Nephron (organoid): ENCODE results near the gene VIPR1.

ENCODE experiments used
- H3K27ac Mint-ChIP-seq, 3 experiments: 2 replicates each; pipeline ENCODE4 v1.8.0; 2020; ENCODE audit warnings: mixed read lengths in 3 of 3, mild to moderate bottlenecking in 2 of 3, moderate library complexity in 1 of 3
- H3K27me3 Mint-ChIP-seq: 2 replicates; pipeline ENCODE4 v1.8.0; 2021; ENCODE audit warnings: low read depth, mild to moderate bottlenecking, moderate library complexity, mixed read lengths
- H3K36me3 Mint-ChIP-seq: 2 replicates; pipeline ENCODE4 v1.8.0; 2020; ENCODE audit warnings: low read depth, mixed read lengths
- H3K4me1 Mint-ChIP-seq: 2 replicates; pipeline ENCODE4 v1.8.0; 2020; ENCODE audit warnings: mixed read lengths
- H3K4me3 Mint-ChIP-seq, 3 experiments: 2 replicates each; pipeline ENCODE4 v1.8.0; 2020; ENCODE audit warnings: mild to moderate bottlenecking in 3 of 3, mixed read lengths in 3 of 3, moderate library complexity in 2 of 3
- H3K9me3 Mint-ChIP-seq: 2 replicates; pipeline ENCODE4 v1.8.0; 2020; ENCODE audit warnings: mixed read lengths
- CTCF ChIP-seq, 3 experiments: fragments of 200-600 bp; sonication (generic); IDR thresholded peaks; one replicate each; pipeline ENCODE4 v1.5.0; 2021; ENCODE audit warnings: antibody characterized with exemption in 3 of 3; ENCODE audit not compliant: unreplicated experiment in 3 of 3

VIPR1 gene

GRCh38 chr3:42513121-42513520 lies 10.7 kb downstream of the VIPR1 start:
- no peak overlapping the region for H3K27ac Mint-ChIP-seq
- H3K36me3 Mint-ChIP-seq: no peaks in the 10 kb centered on the region
- peaks cover 6% of the 10 kb centered on the region for H3K27me3 Mint-ChIP-seq
- no peak for TF ChIP-seq CTCF (IDR thresholded peaks at IDR 0.05; ENCODE audit: unreplicated experiment in 3 of 3)
- no peaks in the 10 kb centered on the region for H3K9me3 Mint-ChIP-seq
- H3K4me1 Mint-ChIP-seq: no peaks in the 10 kb centered on the region
- H3K4me3 Mint-ChIP-seq: no peak overlapping the region

GRCh38 chr3:42513521-42513920 lies 11.1 kb downstream of the VIPR1 start:
- H3K36me3 Mint-ChIP-seq: no peaks in the 10 kb centered on the region
- H3K4me3 Mint-ChIP-seq: no peak overlapping the region
- TF ChIP-seq CTCF (IDR thresholded peaks at IDR 0.05; ENCODE audit: unreplicated experiment in 3 of 3): no peak
- H3K9me3 Mint-ChIP-seq: no peaks in the 10 kb centered on the region
- H3K4me1 Mint-ChIP-seq: no peaks in the 10 kb centered on the region
- H3K27me3 Mint-ChIP-seq: peaks cover 4% of the 10 kb centered on the region
- no peak overlapping the region for H3K27ac Mint-ChIP-seq

GRCh38 chr3:42514876-42515275 lies 12.4 kb downstream of the VIPR1 start:
- H3K4me3 Mint-ChIP-seq: no peak overlapping the region
- no peaks in the 10 kb centered on the region for H3K4me1 Mint-ChIP-seq
- TF ChIP-seq CTCF (IDR thresholded peaks at IDR 0.05; ENCODE audit: unreplicated experiment in 3 of 3): no peak
- H3K36me3 Mint-ChIP-seq: no peaks in the 10 kb centered on the region
- peaks cover 2% of the 10 kb centered on the region for H3K27me3 Mint-ChIP-seq
- no peaks in the 10 kb centered on the region for H3K9me3 Mint-ChIP-seq
- H3K27ac Mint-ChIP-seq: no peak overlapping the region

GRCh38 chr3:42515391-42515916 lies 13.0 kb downstream of the VIPR1 start:
- H3K4me1 Mint-ChIP-seq: no peaks in the 10 kb centered on the region
- no peak for TF ChIP-seq CTCF (IDR thresholded peaks at IDR 0.05; ENCODE audit: unreplicated experiment in 3 of 3)
- H3K4me3 Mint-ChIP-seq: no peak overlapping the region

DNA sequence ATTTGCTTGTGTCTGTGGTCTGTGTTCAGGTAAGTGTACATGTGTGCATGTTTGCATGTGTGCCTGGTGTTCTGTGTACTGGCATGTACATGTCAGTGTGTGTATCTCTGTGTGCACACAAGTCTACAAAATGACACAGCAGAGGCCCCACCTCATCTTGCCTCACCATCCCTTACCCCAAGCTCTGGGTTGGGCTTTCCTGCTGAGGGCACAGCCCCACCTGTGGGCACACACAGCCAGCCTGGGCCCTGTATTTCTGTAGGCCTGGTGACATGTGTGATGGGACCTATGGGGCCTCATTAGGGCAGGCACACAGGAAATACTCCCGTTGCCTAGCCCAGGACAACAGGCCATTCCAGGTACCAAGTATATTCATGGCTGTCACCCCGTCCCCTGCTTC lies 13.5 kb downstream of the VIPR1 start:
- no peaks in the 10 kb centered on the region for H3K9me3 Mint-ChIP-seq
- no peaks in the 10 kb centered on the region for H3K36me3 Mint-ChIP-seq
- TF ChIP-seq CTCF (IDR thresholded peaks at IDR 0.05; ENCODE audit: unreplicated experiment in 3 of 3): no peak
- no peak overlapping the region for H3K27ac Mint-ChIP-seq
- no peak overlapping the region for H3K4me3 Mint-ChIP-seq
- H3K27me3 Mint-ChIP-seq: peaks cover 7% of the 10 kb centered on the region
- H3K4me1 Mint-ChIP-seq: no peaks in the 10 kb centered on the region

More at GRCh38 chr3:42515391-42515916, 13.0 kb downstream of the VIPR1 start:
- Mint-ChIP-seq H3K9me3 (no peaks in the 10 kb centered on the region), H3K27ac (no peak overlapping the region), H3K36me3 (no peaks in the 10 kb centered on the region), H3K27me3 (peaks cover 6% of the 10 kb centered on the region)

DNA sequence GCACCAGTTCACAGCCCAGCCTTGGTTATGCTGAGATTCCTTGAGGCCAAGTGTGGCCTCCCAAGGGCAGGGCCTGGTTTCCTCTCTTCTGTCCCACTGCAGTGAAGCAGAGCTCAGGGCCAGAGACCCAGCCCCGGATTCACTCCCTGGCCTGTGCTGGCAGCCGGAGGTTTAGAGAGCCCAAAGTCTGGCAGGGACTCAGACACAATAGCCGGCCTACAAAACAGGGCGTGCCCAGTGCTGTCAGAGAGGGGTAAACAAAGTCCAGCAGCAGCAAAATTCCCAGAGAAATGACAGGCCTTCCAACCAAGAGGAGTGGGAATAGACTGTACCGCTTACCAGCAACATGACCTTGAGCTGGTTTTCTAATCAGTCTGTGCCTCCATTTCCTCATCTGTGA lies 14.0 kb downstream of the VIPR1 start:
- Mint-ChIP-seq H3K36me3 (no peaks in the 10 kb centered on the region), H3K9me3 (no peaks in the 10 kb centered on the region), H3K27ac (no peak overlapping the region), H3K4me3 (no peak overlapping the region), H3K27me3 (peaks cover 7% of the 10 kb centered on the region), H3K4me1 (no peaks in the 10 kb centered on the region)
- TF ChIP-seq CTCF (IDR thresholded peaks at IDR 0.05; ENCODE audit: unreplicated experiment in 3 of 3): no peak
